RWPE1 (cell line): ENCODE data around the gene GALNT18.

Source experiments
- CTCF ChIA-PET: fragments of 350-600 bp; sonication (Branson Sonifier 250); formaldehyde crosslinking; extraction: SDS; loops from one replicate; lab custom pipeline; 2021; lab: Yijun Ruan, JAX
- POLR2A ChIA-PET: fragments of 400-600 bp; formaldehyde crosslinking; extraction: SDS; loops from one replicate; lab custom pipeline; 2020; ENCODE audit warnings: antibody characterized with exemption; ENCODE audit not compliant: low non-redundant PET; lab: Yijun Ruan, JAX
- DNase-seq: peaks from one replicate; pipeline ENCODE4 v3.0.0; 2012; ENCODE audit warnings: low spot score
- H3K27ac ChIP-seq: fragments of 450-650 bp; 2 replicates; pipeline ENCODE4 v1.5.1; 2017
- CTCF ChIP-seq: fragments of 450-650 bp; conservative IDR thresholded peaks from 2 replicates; pipeline ENCODE4 v1.5.1; 2017; ENCODE audit warnings: low read depth, mild to moderate bottlenecking

GALNT18 gene

GRCh38 chr11:11252403-11252802 is 369.4 kb downstream of the GALNT18 start:
- CTCF ChIA-PET: no interaction called here
- DNase-seq: no peak
- POLR2A ChIA-PET: no interaction called here
- no peak overlapping the region for H3K27ac ChIP-seq
- no peak for TF ChIP-seq CTCF

- TF ChIP-seq CTCF: no peak
- DNase-seq: no peak
- ChIA-PET POLR2A (no interaction called here), CTCF (no interaction called here)
- H3K27ac ChIP-seq: no peak overlapping the region
These were observed 370.3 kb downstream of the GALNT18 start for GRCh38 chr11:11251394-11251970.

GRCh38 chr11:11250470-11250869 is 371.3 kb downstream of the GALNT18 start:
- CTCF ChIA-PET: no interaction called here
- H3K27ac ChIP-seq: no peak overlapping the region
- no peak for TF ChIP-seq CTCF
- POLR2A ChIA-PET: no interaction called here
- DNase-seq: no peak

GRCh38 chr11:11247576-11247975 is 374.2 kb downstream of the GALNT18 start:
- ChIA-PET CTCF (interaction anchor here (0.6 kb wide), 1 partner anchor 211 kb away, joined by 5 read pairs; no protein-coding TSS in a partner anchor), POLR2A (no interaction called here)
- no peak for DNase-seq
- TF ChIP-seq CTCF: no peak
- no peak overlapping the region for H3K27ac ChIP-seq

GRCh38 chr11:11247086-11247485 is 374.7 kb downstream of the GALNT18 start:
- no peak overlapping the region for H3K27ac ChIP-seq
- no peak for TF ChIP-seq CTCF
- ChIA-PET POLR2A (no interaction called here), CTCF (interaction anchor here (0.6 kb wide), 1 partner anchor 211 kb away, joined by 5 read pairs; no protein-coding TSS in a partner anchor)
- DNase-seq: no peak

GRCh38 chr11:11246166-11246565 is 375.6 kb downstream of the GALNT18 start:
- ChIA-PET POLR2A (interaction anchor here (0.6 kb wide), 1 partner anchor 15 kb away, joined by 3 read pairs; no protein-coding TSS in a partner anchor), CTCF (no interaction called here)
- DNase-seq: no peak
- no peak overlapping the region for H3K27ac ChIP-seq
- TF ChIP-seq CTCF: no peak
